COLO829 (cell line): ENCODE results near the gene CDC26.
"Not testable (repeated sequence)": the region's sequence is repeated elsewhere in the genome, so short reads cannot be mapped to it uniquely, and the experiment has no call there.

ENCODE experiments used
- DNase-seq: peaks from one replicate; pipeline ENCODE4 v3.0.0; 2012; ENCODE audit warnings: low spot score

The CDC26 gene

DNA sequence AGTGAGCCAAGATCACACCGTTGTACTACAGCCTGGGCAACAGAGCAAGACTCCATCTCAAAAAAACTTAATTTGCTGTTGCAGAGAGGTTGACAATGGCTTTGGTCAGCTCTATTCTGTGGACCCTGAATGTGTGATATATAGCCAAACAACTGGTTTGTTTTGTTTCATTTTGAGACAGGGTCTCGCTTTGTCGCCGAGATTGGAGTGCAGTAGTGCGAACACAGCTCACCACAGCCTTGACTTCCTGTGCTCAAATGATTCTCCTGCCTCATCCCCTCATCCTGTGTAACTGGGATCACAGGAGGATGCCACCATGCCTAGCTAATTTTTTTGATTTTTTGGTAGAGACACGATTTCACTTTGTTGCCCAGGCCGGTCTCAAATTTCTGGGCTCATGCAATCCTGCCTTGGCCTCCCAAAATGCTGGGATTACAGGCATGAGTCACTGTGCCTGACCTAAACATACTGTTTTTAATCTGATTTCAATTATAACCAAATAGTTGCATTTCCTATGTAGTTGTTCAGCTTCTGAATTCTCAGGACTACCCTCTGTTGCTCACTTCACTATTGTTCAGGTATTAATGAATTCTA lies 18.0 kb upstream of the CDC26 start:
- no peak for DNase-seq

DNA sequence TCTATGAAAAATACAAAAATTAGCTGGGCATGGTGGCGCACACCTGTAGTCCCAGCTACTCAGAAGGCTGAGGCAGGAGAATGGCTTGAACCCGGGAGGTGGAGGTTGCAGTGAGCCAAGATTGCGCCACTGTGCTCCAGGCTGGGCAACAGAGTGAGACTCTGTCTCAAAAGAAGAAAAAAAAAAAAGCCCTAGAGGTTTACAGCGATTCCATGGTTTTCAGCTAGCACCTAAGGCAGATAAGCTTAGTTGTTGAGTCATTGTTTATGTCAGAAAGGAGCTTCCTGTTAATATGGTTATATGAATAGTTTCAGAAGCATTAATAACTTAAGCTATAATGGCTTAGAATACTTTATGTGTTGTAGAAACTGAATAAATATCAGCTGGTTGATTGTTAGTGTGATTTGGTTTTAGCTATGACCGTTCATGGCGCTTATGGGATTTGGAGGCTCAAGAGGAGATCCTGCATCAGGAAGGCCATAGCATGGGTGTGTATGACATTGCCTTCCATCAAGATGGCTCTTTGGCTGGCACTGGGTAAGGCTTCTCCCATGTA lies 14.8 kb upstream of the CDC26 start:
- DNase-seq, result no peak

- no peak for DNase-seq
These were observed 13.7 kb upstream of the CDC26 start for GRCh38 chr9:113289091-113289490.

DNA sequence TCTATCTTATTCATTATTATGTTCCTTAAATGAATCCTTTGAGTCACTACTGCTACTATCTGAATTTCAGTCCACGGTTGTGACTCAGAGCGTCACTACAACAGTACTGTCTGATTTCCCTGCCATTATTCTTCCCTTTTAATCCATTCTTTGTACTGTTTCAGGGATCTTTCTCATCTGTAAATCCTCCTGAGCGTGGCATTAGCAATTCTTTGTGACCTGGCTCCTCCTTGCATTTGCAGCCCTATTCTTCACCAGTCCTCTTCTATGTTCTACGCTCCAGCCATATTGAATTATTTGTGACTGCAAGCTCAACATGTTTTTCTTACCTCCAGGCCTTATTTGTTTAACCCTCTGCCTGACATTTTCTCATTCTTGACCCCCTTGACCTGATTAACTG lies 6.0 kb upstream of the CDC26 start:
- DNase-seq, result no peak

DNA sequence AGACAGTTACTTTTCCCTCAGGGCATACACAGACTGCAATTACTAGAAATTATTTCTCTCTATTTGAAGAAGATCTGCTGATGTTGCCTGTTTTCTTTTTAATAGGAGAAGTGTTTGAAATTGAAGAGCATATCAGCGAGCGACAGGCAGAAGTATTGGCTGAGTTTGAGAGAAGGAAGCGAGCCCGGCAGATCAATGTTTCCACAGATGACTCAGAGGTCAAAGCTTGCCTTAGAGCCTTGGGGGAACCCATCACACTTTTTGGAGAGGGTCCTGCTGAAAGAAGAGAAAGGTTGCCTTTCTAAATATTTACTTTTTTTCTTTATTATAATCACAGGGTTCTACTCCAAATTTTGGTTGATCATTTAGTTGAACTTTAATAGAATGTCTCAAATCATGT lies 3.5 kb upstream of the CDC26 start:
- no peak for DNase-seq

DNA sequence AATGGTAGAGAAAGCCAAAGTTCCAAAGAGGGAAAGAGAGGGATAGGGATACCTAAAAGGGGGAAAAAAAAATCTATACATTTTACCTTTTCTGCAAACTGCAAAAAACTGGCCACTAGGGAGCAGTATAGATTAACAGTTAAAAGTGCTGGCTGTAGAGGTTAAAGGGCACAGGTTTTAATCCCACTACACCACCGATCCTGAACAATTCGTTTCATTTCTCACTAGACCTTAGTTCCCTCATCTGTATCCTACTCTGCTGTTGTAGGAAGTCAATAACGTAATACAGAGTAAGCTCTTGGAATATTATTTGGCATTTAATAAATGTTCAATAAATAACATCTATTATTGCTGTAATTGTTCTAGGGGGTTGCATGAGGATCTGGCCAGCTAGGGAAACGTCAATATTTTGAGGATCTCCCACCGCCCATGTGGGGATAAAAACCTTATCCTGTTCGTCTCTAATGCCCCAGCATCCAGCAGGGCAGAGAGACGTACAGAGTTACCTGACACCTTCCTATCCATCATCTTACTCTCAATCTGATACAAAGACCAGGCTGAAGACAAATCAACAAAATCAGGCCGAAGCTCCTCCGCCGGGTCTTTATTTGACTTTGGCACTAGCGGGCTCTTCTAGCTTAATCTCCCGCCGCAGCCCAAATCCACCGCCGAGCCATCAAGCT lies 757 bp downstream of the CDC26 start:
- DNase-seq, result peak; percentile 79

DNA sequence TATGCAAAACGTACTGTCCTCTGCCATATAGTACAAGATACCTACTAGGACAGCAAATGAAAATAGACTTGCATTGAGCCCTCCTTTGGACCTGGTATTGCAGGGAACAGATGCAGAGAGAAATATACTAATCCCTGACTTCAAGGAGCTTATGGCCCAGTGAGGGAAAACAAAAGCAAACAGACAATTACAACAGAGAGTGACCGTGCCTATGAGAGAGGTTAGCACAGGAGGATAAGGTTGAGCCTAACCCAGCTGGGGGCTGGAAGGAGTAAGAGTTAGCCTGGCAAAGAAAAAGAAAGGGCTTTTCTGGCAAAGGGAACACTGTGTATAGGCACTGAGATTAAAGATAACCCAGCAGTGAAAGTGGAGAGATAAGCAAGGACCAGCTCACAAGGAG lies 5.5 kb downstream of the CDC26 start:
- DNase-seq, result no peak

- DNase-seq, result no peak
These were observed 6.0 kb downstream of the CDC26 start for GRCh38 chr9:113269355-113269754.

DNA sequence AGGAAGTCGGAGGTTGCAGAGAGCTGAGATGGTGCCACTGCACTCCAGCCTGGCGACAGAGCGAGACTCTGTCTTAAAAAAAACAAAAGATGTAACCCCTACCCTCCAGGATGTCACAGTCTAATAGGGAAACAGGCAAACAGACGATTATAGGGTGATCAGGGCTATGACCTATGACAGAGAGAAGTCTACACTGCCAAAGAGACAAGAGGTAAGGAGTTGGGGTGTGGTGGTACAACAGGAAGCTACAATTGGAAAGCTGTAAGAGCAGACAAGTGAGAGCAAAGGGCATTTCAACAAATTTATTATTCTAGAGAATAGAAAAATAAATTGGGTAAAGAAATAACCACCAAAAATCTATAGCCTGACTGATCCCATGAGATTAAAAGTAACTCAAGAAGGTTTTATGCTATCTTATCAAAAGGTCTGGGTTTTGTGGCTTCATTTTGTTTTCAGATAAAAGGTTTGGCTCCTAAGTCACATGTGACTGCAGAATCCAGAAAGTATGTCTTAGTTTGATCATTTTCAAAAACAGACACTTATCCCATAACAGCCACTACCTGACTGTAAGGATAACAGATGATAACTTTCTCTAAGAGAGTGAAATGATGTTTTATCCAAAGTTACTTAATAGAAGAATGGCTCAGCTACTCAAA lies 7.3 kb downstream of the CDC26 start:
- no peak for DNase-seq

GRCh38 chr9:113266174-113266573 lies 9.2 kb downstream of the CDC26 start:
- DNase-seq, result no peak

GRCh38 chr9:113261917-113262671 lies 13.3 kb downstream of the CDC26 start:
- DNase-seq, result no peak

DNA sequence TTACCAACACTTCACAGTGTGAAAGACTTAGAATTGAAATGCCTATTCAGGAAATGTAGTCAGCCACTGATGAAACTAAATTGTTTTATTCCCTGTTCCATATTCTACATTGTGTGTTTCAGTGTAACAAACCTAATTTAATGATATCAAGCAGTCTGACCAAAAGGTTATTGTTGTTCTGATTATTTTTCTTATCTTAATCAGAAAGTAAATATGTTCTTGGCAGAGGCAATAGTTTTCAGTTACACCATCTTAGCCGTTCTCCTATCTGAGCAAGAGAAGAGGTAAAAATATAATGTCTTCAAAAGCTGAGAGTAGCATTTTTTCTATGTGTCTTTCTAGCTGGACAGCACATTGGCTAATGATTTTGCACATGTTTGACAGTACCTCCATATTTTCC lies 17.1 kb downstream of the CDC26 start:
- no peak for DNase-seq

DNA sequence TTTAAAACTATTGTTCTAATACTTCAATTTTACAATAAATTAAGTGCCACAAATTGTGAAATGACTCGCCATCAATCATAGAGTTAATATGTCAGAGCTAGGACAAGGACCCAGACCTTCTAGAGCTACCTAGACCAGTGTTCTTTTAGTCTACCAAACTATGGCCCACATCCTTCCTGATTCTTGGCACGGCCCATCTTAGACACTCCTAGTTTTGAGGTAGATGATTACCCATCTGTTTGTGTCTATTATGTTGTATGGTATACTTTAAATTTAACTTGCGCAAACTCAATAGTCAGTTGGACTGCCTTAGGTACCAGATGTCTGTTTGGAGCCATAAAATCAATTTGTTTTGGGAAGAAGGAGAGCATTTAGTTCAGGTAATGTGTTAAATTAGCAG lies 17.5 kb downstream of the CDC26 start:
- no peak for DNase-seq

GRCh38 chr9:113255438-113255837 lies 19.9 kb downstream of the CDC26 start:
- DNase-seq, result no peak

- no peak for DNase-seq
These were observed 20.4 kb downstream of the CDC26 start for GRCh38 chr9:113254991-113255390.

GRCh38 chr9:113250807-113251206 lies 24.6 kb downstream of the CDC26 start:
- DNase-seq, result no peak

- not testable (repeated sequence) for DNase-seq
These were observed 25.7 kb downstream of the CDC26 start for GRCh38 chr9:113249661-113250060.

GRCh38 chr9:113247640-113248039 lies 27.7 kb downstream of the CDC26 start:
- DNase-seq, result no peak

GRCh38 chr9:113246928-113247327 lies 28.4 kb downstream of the CDC26 start:
- DNase-seq, result no peak

DNA sequence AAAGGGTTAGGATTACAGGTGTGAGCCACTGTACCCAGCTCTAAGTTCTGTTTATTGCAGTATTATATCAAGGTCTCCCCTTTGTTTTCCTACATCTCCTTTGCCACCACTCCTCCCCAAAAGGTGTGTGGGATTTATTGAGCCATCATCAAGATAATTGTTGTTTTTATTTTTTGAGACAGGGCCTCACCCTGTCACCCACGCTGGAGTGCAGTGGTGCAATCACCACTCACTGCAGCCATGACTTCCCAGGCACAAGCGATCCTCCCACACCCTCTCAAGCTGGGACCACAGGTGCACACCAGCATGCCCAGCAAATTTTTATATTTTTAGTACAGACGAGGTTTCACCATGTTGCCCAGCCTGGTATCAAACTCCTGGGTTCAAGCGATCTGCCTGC lies 29.5 kb downstream of the CDC26 start:
- DNase-seq, result no peak

GRCh38 chr9:113244556-113244955 lies 30.8 kb downstream of the CDC26 start:
- DNase-seq, result no peak

- DNase-seq, result no peak
These were observed 34.2 kb downstream of the CDC26 start for GRCh38 chr9:113241161-113241560.

DNA sequence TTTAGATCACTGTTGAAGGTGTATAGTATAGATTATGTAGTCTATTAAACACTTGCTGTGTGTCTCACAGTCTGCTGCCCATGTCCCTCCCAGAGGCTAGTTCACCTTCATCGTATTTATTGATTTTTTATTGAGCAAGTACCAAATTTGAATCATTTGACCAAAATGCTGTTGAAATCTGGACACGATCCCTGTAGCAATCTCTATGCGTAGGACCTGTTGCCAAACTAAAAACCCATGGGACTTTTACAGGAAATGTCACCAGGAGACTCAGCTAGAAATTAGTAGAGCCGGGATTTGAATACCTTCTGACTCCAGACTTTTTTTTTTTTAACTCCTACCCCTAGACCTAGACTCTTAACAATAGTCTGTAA lies 36.5 kb downstream of the CDC26 start:
- no peak for DNase-seq
